ENCODE measurements around the gene SRP9.

DNA sequence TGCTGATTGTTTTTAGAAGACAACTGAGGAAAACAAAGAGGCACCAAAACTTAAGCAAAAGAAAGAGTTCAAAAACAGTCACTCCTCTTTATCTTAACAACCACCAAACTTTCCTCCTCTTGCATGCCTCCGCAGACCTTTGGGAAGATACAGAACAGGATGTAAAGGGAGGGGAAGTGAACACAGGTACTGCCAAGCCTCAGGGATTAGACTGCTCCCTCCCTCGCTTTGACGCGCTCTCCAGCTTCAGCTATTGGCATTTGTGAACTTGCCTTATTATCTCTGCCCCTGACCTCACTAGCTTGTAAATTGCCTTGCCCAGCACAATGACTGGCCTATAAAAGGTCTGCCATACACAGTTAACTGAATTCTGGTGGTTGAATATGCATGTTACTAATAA lies 4.8 kb upstream of the SRP9 start:
- TF ChIP-seq, protein P1, sequence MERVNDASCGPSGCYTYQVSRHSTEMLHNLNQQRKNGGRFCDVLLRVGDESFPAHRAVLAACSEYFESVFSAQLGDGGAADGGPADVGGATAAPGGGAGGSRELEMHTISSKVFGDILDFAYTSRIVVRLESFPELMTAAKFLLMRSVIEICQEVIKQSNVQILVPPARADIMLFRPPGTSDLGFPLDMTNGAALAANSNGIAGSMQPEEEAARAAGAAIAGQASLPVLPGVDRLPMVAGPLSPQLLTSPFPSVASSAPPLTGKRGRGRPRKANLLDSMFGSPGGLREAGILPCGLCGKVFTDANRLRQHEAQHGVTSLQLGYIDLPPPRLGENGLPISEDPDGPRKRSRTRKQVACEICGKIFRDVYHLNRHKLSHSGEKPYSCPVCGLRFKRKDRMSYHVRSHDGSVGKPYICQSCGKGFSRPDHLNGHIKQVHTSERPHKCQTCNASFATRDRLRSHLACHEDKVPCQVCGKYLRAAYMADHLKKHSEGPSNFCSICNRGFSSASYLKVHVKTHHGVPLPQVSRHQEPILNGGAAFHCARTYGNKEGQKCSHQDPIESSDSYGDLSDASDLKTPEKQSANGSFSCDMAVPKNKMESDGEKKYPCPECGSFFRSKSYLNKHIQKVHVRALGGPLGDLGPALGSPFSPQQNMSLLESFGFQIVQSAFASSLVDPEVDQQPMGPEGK (CRISPR knock-in tag; IDR thresholded peaks at IDR 0.05; ENCODE audit: borderline replicate concordance) = no peak
- TF ChIP-seq PPARA (CRISPR knock-in tag; IDR thresholded peaks at IDR 0.05; ENCODE audit: borderline replicate concordance) (no peak), BACH2 (CRISPR knock-in tag; IDR thresholded peaks at IDR 0.05; ENCODE audit: borderline replicate concordance) (no peak), ARNTL (CRISPR knock-in tag; IDR thresholded peaks at IDR 0.05; ENCODE audit: borderline replicate concordance, low read depth) (no peak), RARB (CRISPR knock-in tag; IDR thresholded peaks at IDR 0.05) (no peak)
- TF ChIP-seq, protein P2, sequence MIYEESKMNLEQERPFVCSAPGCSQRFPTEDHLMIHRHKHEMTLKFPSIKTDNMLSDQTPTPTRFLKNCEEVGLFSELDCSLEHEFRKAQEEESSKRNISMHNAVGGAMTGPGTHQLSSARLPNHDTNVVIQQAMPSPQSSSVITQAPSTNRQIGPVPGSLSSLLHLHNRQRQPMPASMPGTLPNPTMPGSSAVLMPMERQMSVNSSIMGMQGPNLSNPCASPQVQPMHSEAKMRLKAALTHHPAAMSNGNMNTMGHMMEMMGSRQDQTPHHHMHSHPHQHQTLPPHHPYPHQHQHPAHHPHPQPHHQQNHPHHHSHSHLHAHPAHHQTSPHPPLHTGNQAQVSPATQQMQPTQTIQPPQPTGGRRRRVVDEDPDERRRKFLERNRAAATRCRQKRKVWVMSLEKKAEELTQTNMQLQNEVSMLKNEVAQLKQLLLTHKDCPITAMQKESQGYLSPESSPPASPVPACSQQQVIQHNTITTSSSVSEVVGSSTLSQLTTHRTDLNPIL (CRISPR knock-in tag; IDR thresholded peaks at IDR 0.05; ENCODE audit: low read depth) = no peak
